Measurements from ENCODE around the gene OBSCN. TPM values are rescaled to one million over a fixed set of nuclear protein-coding genes. Genes with fewer than 3 reads are reported as not detected.

Gene OBSCN
- total and polyA plus RNA-seq, 11 donors, result 155 to 524 (median 354) TPM

DNA sequence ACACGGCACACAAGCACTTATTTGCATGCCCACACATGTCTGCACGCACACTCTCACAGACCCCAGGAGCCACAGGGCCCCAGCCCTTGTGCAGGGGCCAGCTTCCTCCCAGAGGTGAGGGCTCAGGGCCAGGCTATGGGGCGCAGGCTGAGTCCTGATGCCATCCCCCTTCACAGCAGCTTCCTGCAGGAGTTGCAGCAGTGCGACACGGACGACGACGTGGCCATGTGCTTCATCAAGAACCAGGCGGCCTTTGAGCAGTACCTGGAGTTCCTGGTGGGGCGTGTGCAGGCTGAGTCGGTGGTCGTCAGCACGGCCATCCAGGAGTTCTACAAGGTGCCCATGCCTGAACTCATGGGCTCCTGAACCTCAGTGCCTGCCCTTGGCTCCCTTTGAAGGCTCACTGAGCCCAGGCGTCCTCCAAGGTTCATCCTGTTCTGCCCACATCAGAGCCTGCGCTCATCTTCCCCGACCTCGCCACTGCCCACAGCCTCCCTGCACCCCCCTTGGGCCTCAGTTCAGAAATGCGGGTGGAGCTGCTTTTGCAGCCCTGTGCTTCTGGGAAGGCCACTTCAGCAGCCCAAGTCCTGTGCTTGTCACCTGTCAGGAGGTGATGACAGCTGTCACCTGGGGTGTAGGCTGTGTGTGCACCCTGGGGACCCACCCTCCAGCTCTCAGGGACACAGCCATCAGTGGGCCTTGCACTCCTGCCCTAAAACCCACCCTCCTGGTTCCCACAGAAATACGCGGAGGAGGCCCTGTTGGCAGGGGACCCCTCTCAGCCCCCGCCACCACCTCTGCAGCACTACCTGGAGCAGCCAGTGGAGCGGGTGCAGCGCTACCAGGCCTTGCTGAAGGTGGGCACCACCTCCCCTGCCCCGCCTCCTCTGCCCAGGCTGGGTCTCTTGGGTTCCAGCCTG lies 132.2 kb downstream of the OBSCN start:
- Histone ChIP-seq H3K9me3 (no peaks in the 10 kb centered on the region), H3K27me3 (no peaks in the 10 kb centered on the region), H3K4me3 (no peak overlapping the region), H3K4me1 (peaks cover 0 to 6% (median 0%) of the 10 kb centered on the region in 12 donors), H3K36me3 (peaks cover 0 to 91% (median 51%) of the 10 kb centered on the region in 9 donors), H3K27ac (no peak overlapping the region)
- DNase-seq (peak in 4 of 5 donors; percentile 5 to 49 (median 17)), ATAC-seq (no peak)
- intact Hi-C loops (cut with DNase I), result no loop called here
- 83 to 91% (median 87%) methylated on average over 24 of the region's 24 CpGs for WGBS, 4 donors
- TF ChIP-seq, protein P1, sequence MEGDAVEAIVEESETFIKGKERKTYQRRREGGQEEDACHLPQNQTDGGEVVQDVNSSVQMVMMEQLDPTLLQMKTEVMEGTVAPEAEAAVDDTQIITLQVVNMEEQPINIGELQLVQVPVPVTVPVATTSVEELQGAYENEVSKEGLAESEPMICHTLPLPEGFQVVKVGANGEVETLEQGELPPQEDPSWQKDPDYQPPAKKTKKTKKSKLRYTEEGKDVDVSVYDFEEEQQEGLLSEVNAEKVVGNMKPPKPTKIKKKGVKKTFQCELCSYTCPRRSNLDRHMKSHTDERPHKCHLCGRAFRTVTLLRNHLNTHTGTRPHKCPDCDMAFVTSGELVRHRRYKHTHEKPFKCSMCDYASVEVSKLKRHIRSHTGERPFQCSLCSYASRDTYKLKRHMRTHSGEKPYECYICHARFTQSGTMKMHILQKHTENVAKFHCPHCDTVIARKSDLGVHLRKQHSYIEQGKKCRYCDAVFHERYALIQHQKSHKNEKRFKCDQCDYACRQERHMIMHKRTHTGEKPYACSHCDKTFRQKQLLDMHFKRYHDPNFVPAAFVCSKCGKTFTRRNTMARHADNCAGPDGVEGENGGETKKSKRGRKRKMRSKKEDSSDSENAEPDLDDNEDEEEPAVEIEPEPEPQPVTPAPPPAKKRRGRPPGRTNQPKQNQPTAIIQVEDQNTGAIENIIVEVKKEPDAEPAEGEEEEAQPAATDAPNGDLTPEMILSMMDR (IDR thresholded peaks at IDR 0.05), result no peak
- no peak for TF ChIP-seq POLR2A (IDR thresholded peaks at IDR 0.05)

DNA sequence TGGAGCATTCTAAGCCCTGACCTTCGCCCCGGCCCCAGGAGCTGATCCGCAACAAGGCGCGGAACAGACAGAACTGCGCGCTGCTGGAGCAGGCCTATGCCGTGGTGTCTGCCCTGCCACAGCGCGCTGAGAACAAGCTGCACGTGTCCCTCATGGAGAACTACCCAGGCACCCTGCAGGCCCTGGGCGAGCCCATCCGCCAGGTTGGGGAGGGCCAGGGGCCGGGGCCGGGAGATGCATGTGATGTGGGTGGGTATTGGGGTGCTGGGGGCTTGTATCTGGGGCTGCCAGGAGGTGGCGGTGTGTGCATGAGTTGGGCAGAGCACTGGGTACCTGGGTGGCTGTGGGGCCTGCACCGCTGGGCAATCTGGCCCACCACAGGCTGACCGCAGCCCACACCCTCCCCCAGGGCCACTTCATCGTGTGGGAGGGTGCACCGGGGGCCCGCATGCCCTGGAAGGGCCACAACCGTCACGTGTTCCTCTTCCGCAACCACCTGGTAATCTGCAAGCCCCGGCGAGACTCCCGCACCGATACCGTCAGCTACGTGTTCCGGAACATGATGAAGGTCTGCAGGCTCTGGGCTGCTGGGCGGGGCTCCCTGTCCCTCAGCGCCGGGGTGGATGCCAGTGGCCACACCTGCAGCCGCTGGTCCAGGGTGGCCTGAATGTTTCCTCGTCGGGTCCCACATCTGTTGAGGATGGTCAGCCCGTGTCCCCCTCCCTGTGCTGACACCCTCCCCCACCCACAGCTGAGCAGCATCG lies 133.0 kb downstream of the OBSCN start:
- peaks cover 0 to 15% (median 2%) of the 10 kb centered on the region in 12 donors for H3K4me1 ChIP-seq
- peaks cover 0 to 84% (median 47%) of the 10 kb centered on the region in 9 donors for H3K36me3 ChIP-seq
- no peak overlapping the region for H3K4me3 ChIP-seq
- 77 to 83% (median 80%) methylated on average over 22 to 39 of the region's 39 CpGs for WGBS, 4 donors
- H3K27me3 ChIP-seq, result no peaks in the 10 kb centered on the region
- DNase-seq (peak; percentile 9 to 55 (median 20)), ATAC-seq (no peak)
- H3K9me3 ChIP-seq, result no peaks in the 10 kb centered on the region
- H3K27ac ChIP-seq, result no peak overlapping the region
- intact Hi-C loops (cut with DNase I), result no loop called here
- no peak for TF ChIP-seq POLR2A (IDR thresholded peaks at IDR 0.05)
- TF ChIP-seq, protein P1 (IDR thresholded peaks at IDR 0.05), result peak in 1 of 12 donors; percentile 23

DNA sequence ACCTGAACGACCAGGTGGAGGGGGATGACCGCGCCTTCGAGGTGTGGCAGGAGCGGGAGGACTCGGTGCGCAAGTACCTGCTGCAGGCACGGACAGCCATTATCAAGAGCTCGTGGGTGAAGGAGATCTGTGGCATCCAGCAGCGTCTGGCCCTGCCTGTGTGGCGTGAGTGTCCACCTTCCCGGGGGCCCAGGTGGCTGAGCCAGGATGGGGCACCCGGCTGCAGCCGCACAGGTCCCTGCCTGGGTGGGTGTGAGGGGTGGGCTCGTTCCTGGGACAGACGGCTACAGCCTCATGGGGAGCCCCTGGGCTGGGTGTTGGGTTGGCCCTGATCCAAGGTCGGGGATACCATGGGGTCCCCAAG lies 133.6 kb downstream of the OBSCN start:
- Histone ChIP-seq H3K27me3 (no peaks in the 10 kb centered on the region), H3K4me1 (peaks cover 0 to 20% (median 2%) of the 10 kb centered on the region in 12 donors), H3K4me3 (no peak overlapping the region), H3K36me3 (peaks cover 0 to 79% (median 43%) of the 10 kb centered on the region in 9 donors), H3K27ac (no peak overlapping the region), H3K9me3 (no peaks in the 10 kb centered on the region)
- peak in 4 of 5 donors; percentile 4 to 62 (median 18) for DNase-seq
- no peak for ATAC-seq
- TF ChIP-seq, protein P1 (IDR thresholded peaks at IDR 0.05), result no peak
- TF ChIP-seq POLR2A (IDR thresholded peaks at IDR 0.05), result no peak
- intact Hi-C loops (cut with DNase I), result no loop called here
- WGBS, 4 donors, result 78 to 89% (median 86%) methylated on average over 12 to 17 of the region's 17 CpGs

Measured in heart left ventricle (tissue), 16 donors.